Small intestine (tissue), 7 donors: ENCODE measurements around the gene SEPTIN7. TPM values are rescaled to one million over a fixed set of nuclear protein-coding genes. Genes with fewer than 3 reads are reported as not detected.
A peak's percentile ranks its signal among the peaks of the same experiment; 100 is the strongest.

Source experiments
- DNase-seq, 2 donors: peaks; one replicate each; pipeline versions ENCODE4 v3.0.0 to v3.0.0-alpha.2; 2013
- FAIRE-seq: peaks from 2 replicates; lab custom pipeline; 2012; peaks lifted over from hg19 to GRCh38; lab: Jason Lieb, UNC
- H3K27ac ChIP-seq, 3 donors: one replicate each; pipeline ENCODE4 v1.5.1; 2013; ENCODE audit warnings: low read length in 2 of 3, mild to moderate bottlenecking in 2 of 3, control low read depth in 1 of 3, inconsistent platforms in 1 of 3, low read depth in 1 of 3, moderate library complexity in 1 of 3
- H3K27me3 ChIP-seq, 3 donors: one replicate each; pipeline ENCODE4 v1.6.1; 2013; ENCODE audit warnings: low read length in 3 of 3, inconsistent platforms in 1 of 3; ENCODE audit not compliant: control insufficient read depth in 3 of 3, insufficient read depth in 3 of 3
- H3K36me3 ChIP-seq, 3 donors: one replicate each; pipeline ENCODE4 v1.6.1; 2013; ENCODE audit warnings: low read length in 3 of 3, inconsistent platforms in 1 of 3, low read depth in 1 of 3, mild to moderate bottlenecking in 1 of 3, moderate library complexity in 1 of 3; ENCODE audit not compliant: control insufficient read depth in 3 of 3, insufficient read depth in 2 of 3
- H3K4me1 ChIP-seq, 3 donors: one replicate each; pipeline ENCODE4 v1.6.1; 2013; ENCODE audit warnings: low read length in 2 of 3, inconsistent platforms in 1 of 3, low read depth in 1 of 3, mild to moderate bottlenecking in 1 of 3, moderate library complexity in 1 of 3; ENCODE audit not compliant: control insufficient read depth in 3 of 3, insufficient read depth in 2 of 3
- H3K4me3 ChIP-seq, 3 donors: one replicate each; pipeline ENCODE4 v1.5.1; 2013; ENCODE audit warnings: low read length in 3 of 3, control low read depth in 1 of 3, inconsistent platforms in 1 of 3, low read depth in 1 of 3, mild to moderate bottlenecking in 1 of 3, moderate library complexity in 1 of 3
- H3K9me3 ChIP-seq, 2 donors: one replicate each; pipeline ENCODE4 v1.6.1; 2013; ENCODE audit warnings: low read depth in 1 of 2, low read length in 1 of 2; ENCODE audit not compliant: control insufficient read depth in 2 of 2, insufficient read depth in 1 of 2
- WGBS, 3 donors: extraction: QIAGEN DNeasy Blood & Tissue Kit; methylation state at CpG; one replicate each; pipeline ENCODE4 v1.1.7; 2013; 5-methylcytosine and 5-hydroxymethylcytosine counted together
- polyA plus RNA-seq, 4 donors: library from polyadenylated mRNA; stranded (reverse) in 3 of 4; unstranded in 1 of 4; fragments of 200-250 nt in 3 of 4; fragments of 120-200 nt in 1 of 4; gene quantifications; one replicate each; pipeline versions ENCODE4 v1.2.1 to v1.2.3, GENCODE V29; 2013
- donor health status: healthy with polysubstance abuse.
- donor health status: control.
- donor health status: control.
- donor health status: Bipolar disorder and iron deficiency.
- donor health status: healthy.

Gene SEPTIN7
- polyA plus RNA-seq, 4 donors = 80.1 to 169 (median 98.0) TPM

DNA sequence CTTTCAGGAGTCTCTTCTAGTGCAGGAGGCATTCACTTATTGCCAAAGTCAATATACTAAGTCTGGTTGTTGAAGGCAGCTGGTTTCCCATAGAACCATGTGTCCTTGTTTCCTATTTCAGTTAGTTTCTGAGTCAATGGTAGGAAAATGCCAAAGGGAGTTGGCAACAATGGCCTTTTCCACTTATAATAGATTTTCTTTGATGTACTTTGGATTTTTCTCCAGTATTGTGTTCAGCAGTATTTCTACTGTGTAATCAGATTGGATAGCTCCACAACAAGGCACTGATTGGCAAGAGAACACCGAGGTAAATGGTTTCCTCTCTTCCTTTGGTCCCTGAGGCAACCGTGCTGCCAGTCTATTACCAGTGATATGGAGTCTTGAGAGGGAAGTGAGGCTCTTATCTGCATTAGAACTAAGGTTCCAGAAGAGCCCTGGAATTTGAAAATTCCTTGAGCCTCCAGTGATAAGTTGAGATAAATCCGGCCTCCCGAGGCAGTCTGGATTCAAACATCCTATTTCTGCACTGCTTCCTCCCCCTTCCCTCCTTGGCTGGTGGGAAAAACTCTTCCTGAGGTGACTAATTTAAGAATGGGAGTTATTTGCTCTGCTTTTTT is 7.9 kb upstream of the SEPTIN7 start:
- Histone ChIP-seq H3K36me3 (no peaks in the 10 kb centered on the region), H3K27me3 (no peaks in the 10 kb centered on the region), H3K4me3 (no peak overlapping the region), H3K9me3 (no peaks in the 10 kb centered on the region), H3K27ac (no peak overlapping the region), H3K4me1 (no peaks in the 10 kb centered on the region)
- WGBS, 3 donors = 64 to 86% (median 80%) methylated on average over 4 of the region's 4 CpGs
- DNase-seq (no peak), FAIRE-seq (no peak)

DNA sequence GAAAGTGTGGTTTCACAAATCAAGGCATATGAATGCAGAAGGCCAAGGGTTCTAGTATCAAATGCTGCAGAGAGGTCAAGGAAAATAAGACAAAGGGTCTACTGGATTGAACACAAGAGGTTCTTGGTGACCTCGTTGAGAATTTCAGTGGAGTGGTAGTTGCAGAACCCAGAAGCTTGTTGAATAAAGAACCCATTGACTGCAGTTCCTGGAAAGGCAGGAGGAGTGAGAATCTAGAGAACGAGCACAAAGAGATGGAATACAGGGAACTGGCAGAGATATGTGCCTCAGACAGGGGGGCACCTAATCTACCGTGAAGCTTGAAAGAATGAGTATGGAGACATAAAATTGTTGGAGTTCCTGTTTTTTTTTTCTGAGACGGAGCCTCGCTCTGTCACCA is 3.5 kb upstream of the SEPTIN7 start:
- DNase-seq (no peak), FAIRE-seq (no peak)
- Histone ChIP-seq H3K36me3 (no peaks in the 10 kb centered on the region), H3K27ac (no peak overlapping the region), H3K27me3 (no peaks in the 10 kb centered on the region), H3K9me3 (no peaks in the 10 kb centered on the region), H3K4me3 (no peak overlapping the region), H3K4me1 (peaks cover 0 to 4% (median 0%) of the 10 kb centered on the region in 3 donors)
- 90 to 95% (median 94%) methylated on average over 5 of the region's 5 CpGs for WGBS, 3 donors

DNA sequence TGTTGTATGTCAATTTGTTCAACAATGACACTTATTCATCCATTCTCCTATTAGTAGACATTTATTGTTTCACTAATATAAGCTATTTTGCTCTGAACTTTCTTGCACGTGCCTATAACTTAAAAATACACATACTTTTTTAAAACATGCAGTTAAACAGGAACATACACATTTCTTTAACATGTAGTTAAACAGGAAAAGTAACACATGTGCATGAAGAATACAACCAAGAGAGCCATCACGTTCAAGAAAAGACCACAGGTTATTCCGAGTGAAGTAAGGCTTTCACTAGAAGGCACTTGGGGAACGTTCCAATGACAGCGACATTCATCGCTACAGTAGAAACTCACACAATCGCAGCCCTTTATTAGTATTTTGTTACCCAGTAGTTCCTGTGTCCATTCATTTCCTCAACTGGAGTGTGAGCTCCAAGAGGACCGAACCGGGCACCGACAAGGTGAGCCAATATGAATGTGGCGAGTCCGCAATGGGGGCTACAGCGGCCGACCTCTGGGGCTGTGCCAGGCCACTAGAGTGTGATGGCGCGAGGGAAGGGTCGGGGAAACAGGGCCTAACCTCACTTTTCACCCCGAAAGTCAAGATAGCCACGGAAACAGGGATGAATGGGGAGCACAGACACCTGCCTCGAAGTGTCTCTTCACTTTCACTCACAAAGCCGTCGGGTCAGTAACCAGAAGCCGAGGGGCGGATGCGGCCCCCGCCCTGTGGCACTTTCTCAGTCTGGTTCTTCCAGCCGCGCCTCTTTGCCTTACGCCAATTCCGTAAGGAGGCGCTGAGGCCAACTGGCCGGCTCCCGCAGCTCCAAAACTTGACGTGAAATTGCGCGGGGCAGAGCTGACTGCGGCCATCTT is 775 bp upstream of the SEPTIN7 start:
- Histone ChIP-seq H3K27ac (peak overlapping the region; percentile 91 to 99 (median 92)), H3K4me1 (peaks cover 0 to 15% (median 13%) of the 10 kb centered on the region in 3 donors), H3K9me3 (no peaks in the 10 kb centered on the region), H3K4me3 (peak overlapping the region; percentile 53 to 83 (median 66)), H3K27me3 (no peaks in the 10 kb centered on the region), H3K36me3 (no peaks in the 10 kb centered on the region)
- WGBS, 3 donors = 2% methylated on average over 37 of the region's 37 CpGs
- FAIRE-seq (no peak), DNase-seq (peak; percentile 85 to 95)

DNA sequence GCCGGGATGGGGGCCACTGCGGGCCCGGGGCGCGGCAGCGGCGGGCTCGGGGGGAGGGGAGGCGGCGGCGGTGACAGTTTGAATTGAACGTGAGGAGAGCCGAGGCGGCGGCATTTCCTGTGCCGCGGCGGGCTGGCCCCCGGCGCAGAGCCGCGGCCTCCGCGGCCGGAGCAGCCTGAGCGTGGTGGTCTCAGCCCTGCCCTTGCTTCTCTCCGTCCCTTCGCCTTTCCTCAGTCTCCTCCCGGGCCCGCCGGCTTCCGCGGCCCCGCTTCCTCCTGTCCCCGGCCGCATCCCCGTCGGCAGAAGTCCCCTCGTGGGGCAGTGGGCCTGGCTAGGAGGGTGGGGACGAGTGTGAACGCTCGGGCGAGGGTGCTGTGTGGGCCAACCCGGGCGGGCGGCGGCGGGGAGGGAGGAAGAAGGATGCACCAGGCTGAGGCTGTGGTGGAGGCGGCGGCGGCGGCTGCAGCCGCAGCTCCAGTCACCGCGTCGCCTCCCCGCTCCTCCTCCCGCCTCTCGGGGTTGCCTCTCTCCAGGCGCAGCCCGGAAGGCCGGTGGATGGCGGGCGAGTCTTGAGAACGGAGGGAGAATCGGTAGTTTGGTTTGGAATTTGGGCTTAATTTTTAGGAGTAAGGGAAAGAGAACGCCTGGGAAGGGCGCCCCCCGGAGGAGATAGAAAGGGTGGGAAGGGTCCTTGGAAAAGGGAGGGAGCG is 690 bp downstream of the SEPTIN7 start:
- peak; percentile 61 to 84 for DNase-seq
- H3K9me3 ChIP-seq = no peaks in the 10 kb centered on the region
- H3K36me3 ChIP-seq = no peaks in the 10 kb centered on the region
- no peak for FAIRE-seq
- H3K4me1 ChIP-seq = peaks cover 0 to 16% (median 15%) of the 10 kb centered on the region in 3 donors
- H3K4me3 ChIP-seq = peak overlapping the region; percentile 66 to 100 (median 98)
- WGBS, 3 donors = 0 to 1% (median 0%) methylated on average over 31 to 69 of the region's 70 CpGs
- peak overlapping the region; percentile 91 to 99 (median 98) for H3K27ac ChIP-seq
- no peaks in the 10 kb centered on the region for H3K27me3 ChIP-seq

GRCh38 chr7:35802102-35802466 is 1.2 kb downstream of the SEPTIN7 start:
- WGBS, 3 donors = 0 to 1% (median 0%) methylated on average over 4 of the region's 4 CpGs
- Histone ChIP-seq H3K4me3 (peak overlapping the region; percentile 66 to 100 (median 98)), H3K27me3 (no peaks in the 10 kb centered on the region), H3K27ac (peak overlapping the region; percentile 91 to 99 (median 98)), H3K9me3 (no peaks in the 10 kb centered on the region), H3K36me3 (no peaks in the 10 kb centered on the region), H3K4me1 (peaks cover 0 to 16% (median 15%) of the 10 kb centered on the region in 3 donors)
- no peak for FAIRE-seq
- DNase-seq = no peak

- Histone ChIP-seq H3K36me3 (no peaks in the 10 kb centered on the region), H3K9me3 (no peaks in the 10 kb centered on the region), H3K27ac (peak overlapping the region in 1 of 3 donors; percentile 91), H3K4me3 (peak overlapping the region in 2 of 3 donors; percentile 66 to 100), H3K27me3 (no peaks in the 10 kb centered on the region), H3K4me1 (peaks cover 0 to 16% (median 15%) of the 10 kb centered on the region in 3 donors)
- DNase-seq = peak in 1 of 2 donors; percentile 27
- FAIRE-seq = no peak
- 3 to 8% (median 3%) methylated on average over 3 of the region's 3 CpGs for WGBS, 3 donors
Observed at GRCh38 chr7:35802649-35803048, 1.8 kb downstream of the SEPTIN7 start.

DNA sequence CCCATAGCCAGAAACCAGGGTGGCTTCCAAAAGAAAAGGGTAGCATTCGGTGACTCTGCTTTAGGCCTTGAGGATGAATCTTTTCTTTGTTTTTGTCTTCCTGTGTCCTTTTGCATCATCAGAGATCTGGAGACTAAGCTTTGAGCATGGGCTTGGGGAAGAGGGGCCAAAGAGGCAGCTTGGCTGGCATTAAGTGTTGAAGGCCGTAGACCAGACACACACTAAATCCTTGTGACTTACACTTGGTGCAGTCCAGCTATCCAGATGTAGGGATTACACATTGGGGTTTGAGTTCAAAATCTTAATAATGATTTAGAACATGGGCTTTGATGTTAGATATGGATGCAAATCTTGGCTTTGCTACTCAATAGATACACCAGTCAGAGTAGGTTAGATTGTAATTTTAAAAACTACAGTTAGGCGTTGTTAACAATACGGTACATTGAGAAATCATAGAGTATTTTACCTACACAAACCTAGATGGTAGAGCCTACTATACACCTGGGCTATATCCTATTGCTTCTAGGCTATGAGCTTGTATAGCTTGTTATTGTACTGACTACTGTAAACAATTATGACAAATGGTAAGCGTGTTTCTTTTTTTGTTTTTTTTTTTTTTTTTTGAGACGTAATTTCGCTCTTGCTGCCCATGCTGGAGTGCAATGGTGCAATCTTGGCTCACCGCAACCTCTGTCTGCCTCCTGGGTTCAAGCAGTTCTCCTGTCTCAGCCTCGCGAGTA is 3.5 kb downstream of the SEPTIN7 start:
- Histone ChIP-seq H3K27me3 (no peaks in the 10 kb centered on the region), H3K4me1 (peaks cover 0 to 16% (median 15%) of the 10 kb centered on the region in 3 donors), H3K9me3 (no peaks in the 10 kb centered on the region), H3K27ac (no peak overlapping the region), H3K4me3 (no peak overlapping the region), H3K36me3 (no peaks in the 10 kb centered on the region)
- FAIRE-seq (no peak), DNase-seq (no peak)
- WGBS, 3 donors = 92 to 98% (median 98%) methylated on average over 9 to 10 of the region's 10 CpGs
